Activated CD8-positive, alpha-beta memory T cell treated with anti-CD3 and anti-CD28 coated beads for 48 hours (primary cell): ENCODE data around the gene HOXD3.

Experiments
- DNase-seq, 3 experiments: peaks; one replicate each; pipeline ENCODE4 v3.0.0-alpha.2; 2020; ENCODE audit warnings: low read depth in 2 of 3, low spot score in 2 of 3

HOXD3 gene

GRCh38 chr2:176156807-176157498 lies at the start of gene HOXD3:
Gene HOXD3 (plus strand): TSS chr2:176157307. CDS start chr2:176169115, 11,808 bp downstream.
- no peak for DNase-seq

DNA sequence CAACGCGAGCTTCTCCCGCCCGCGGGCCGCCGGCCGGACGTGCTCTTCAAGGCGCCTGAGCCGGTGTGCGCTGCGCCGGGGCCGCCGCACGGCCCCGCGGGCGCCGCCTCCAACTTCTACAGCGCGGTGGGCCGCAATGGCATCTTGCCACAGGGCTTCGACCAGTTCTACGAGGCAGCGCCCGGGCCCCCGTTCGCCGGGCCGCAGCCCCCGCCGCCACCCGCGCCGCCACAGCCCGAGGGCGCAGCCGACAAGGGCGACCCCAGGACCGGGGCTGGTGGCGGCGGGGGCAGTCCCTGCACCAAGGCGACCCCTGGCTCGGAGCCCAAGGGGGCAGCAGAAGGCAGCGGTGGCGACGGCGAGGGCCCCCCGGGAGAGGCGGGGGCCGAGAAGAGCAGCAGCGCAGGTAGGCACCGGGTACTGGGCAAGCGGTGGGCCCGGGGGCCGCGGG lies 49.4 kb upstream of the HOXD3 start:
- DNase-seq = no peak

GRCh38 chr2:176109192-176109901 lies 47.8 kb upstream of the HOXD3 start:
- DNase-seq = no peak

DNA sequence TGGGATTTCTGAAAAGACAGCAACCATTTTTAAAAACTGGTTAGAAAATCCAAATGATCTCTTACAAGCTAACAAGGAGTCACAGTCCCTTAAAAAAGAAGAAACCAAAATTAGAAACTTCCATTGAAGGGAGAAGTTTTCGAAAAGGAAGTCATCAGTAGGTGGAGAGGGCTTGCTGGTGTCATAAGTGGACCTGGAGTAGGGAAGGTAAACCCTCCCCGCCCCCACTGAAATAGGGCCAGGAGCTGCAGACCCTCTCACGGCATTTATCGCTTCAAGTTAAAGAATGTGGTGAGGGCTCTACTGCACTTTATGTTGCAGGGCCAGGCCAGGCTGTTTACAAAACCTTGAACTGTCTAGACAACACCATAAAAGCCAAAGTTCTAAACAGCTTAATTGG lies 47.2 kb upstream of the HOXD3 start:
- DNase-seq = no peak

DNA sequence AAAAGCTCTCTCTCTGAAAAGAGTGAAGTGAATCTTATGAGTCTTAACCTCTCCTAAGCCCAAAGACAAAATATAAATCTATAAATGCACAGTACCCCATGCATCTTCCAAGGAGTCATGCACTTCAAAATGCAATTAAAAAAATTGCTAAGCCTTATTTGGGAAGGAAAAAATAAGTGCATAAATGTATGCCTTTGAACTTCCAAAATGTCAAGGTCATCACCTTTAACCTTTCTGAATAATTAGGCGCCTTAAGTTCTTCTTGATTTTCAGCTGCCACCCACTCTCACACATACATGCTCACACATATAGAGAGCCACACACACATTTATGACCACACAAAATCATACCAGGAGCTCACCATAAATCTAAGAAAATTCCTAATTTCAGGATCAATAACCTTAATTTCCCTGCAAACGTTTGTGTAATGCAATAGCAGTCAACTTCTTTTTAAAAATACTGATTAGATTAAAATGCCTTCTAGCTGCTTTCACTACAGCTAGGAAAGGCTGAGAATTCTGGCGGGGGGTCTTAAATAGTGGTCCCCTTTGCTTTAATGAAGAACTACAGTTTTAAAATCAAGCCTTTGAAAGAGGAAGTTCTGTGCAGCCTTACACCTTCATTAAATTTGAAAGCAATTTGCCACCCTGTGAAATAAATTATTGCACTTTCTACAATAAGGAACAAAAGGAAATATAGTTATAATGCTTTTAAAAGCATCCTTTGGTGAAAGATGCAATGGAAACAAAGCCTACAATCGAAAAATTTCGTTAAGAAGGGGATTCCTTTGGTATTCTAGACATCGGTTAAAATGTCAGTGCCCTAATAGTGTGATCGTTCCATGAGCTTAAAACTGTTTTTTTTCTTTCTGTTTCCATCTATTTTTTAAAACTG lies 46.4 kb upstream of the HOXD3 start:
- no peak for DNase-seq

- DNase-seq = no peak
Observed at GRCh38 chr2:176111309-176111663, 45.8 kb upstream of the HOXD3 start.

DNA sequence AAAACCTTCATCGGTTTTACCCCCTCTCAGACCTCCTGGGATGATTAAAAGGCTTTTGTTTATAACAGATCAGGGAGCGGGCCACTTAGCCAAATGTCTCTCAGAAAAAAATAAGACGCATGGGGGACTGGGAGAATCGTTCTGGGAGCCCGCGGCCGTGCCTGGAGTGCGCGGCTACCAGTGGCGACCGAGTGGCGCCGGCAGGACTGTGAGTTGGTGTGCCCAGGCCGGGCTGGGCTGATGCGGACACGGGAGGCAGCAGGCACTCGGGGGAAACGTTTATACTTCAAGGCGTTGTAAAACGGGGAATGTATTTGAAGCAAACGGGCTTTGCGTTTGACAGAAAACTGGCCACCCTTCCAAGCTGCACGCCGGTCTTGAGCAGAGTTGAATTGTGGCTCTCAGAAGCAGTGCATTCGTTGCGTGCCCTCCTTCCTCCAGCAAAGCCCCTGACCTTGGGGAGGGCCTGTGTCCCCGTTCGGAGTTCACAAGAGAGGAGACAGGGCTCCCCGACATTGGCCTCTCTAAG lies 45.2 kb upstream of the HOXD3 start:
- no peak for DNase-seq

GRCh38 chr2:176112375-176113302 lies 44.5 kb upstream of the HOXD3 start:
- no peak for DNase-seq

DNA sequence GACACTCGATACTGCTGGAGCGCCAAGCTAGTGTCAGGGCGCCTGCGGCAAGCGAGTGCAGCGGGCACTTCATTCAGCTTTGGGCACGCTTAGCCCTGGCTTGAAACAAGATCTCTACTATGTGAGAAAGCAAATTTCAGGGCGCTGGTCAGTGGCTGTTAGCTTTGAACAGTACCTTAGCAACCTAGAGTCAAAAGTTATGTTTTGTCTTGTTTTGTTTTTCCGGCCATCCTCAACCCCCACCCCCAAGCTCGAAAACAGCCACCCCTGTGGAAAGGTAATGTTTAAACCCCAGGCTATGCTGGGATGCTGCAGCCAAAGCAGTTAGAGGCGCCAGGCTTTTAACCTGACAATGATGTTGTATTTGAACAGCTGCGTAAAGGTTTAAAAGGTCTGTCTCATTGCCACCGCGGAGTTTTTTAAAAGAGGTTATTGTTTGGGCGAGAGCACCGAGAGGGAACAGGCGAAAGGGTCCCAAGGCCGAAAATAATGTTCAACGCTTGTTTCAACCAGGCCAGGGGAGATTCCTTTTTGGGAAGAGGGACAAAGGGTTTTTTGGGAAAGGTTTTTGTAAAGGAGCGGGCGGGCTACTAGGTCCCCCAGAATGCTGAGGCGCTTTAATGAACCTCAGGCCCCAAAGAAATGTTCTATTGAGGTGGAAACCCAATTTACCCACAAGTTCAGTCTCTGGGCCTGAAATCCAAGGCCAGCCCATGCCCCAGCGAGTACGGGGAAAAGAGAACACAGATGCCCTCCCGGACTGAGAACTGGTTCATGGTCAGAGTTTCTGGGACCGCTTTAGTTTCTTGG lies 42.8 kb upstream of the HOXD3 start:
- DNase-seq = no peak

DNA sequence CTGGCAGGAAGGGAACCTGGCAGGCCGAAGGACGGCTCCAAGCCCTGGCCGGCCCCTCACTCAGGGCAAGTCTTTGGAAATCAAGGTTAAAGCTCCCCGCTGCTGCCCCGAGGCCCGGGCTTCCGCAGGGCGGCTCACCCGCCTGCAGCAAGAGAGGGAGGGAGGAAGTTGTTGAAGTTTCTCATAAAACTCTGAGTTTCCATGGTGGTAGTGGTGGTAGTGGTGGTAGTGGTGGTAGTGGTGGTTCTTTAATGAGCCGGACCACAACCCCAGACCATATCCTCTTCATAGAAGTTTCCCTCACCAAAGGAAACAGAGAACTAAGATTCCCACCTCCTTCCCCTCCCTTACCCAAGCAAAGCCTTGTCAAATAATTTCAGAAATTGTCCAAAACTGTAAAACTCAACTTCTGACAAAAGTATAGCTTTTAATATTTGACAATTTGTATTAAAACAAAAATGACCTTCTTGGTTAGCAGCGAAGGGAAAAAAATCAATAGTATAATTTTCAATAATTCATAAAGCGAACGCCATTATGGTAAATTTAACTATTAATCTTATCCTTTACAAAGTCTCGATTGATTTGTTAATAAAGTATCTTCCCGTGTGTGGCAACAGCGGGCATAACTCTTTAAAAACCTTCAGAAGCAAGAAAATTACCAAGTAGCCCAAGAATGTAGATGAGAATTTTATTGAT lies 42.0 kb upstream of the HOXD3 start:
- no peak for DNase-seq

GRCh38 chr2:176115883-176116813 lies 41.0 kb upstream of the HOXD3 start, which contains the start of gene HOXD10:
Gene HOXD10 (plus strand): TSS chr2:176116778. CDS start chr2:176116834, 56 bp downstream.
- DNase-seq = no peak

GRCh38 chr2:176117162-176117822 lies 39.8 kb upstream of the HOXD3 start:
- no peak for DNase-seq

- DNase-seq = no peak
Observed at GRCh38 chr2:176117823-176118371, 39.2 kb upstream of the HOXD3 start.

DNA sequence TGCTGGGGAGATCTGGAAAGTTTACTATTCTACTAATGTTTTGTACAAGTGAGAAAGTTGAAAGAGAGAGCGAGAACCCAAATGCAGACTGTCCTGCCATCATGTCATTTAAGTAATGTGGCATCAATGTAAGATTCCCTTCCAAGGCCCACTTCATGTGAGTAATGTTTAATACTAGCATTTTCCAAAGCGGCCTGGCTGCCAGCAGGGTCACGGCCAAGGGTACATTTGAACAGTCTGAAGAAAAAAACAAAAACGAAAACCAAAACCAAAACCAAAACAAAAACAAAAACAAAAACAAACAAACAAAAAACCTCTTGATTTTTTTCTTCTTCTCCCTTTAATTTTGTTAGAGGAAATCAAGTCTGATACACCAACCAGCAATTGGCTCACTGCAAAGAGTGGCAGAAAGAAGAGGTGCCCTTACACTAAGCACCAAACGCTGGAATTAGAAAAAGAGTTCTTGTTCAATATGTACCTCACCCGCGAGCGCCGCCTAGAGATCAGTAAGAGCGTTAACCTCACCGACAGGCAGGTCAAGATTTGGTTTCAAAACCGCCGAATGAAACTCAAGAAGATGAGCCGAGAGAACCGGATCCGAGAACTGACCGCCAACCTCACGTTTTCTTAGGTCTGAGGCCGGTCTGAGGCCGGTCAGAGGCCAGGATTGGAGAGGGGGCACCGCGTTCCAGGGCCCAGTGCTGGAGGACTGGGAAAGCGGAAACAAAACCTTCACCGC lies 38.3 kb upstream of the HOXD3 start:
- DNase-seq = no peak

DNA sequence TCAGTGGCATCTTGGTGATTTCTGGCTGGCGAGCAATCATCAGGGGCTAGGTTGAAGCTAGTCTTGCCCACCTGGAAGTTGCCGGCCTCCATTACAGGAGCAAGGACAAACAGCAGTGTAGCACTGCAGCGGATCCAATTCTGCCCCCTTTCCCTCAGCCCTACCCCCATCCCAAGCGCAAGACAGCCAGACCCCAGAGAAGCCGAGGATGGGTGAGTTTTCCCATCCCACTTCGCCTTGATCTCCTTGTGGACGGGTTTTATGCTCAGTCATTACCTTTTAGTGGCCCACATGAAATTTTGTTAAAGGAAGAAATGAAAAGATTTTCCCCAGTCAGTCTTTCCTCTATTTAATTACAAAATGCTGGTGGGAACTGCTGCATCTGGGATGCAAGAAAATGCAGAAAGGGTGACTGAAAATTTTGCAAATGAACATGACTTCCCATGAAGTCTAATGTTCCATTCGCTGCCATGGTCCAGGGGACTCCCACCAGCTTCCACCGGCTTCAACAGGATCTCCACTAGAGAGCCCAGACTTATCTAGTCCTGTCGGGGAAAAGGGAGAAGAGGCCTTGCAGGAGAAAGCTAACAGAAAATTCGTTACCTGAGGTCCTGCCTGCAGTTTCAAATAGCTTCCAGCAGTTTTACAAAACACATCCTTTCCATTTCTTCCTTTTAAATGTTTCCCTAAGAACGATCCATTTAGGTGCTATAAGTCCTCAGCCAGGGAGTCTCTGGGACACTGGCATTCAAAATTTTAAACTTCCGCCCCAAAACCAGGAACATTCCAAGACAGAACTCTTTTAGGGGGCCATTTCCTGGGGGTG lies 36.5 kb upstream of the HOXD3 start:
- no peak for DNase-seq
